HFF-Myc (cell line): ENCODE data around the gene MIA3.
A peak's percentile ranks its signal among the peaks of the same experiment; 100 is the strongest.

Source experiments
- DNase-seq: peaks from one replicate; pipeline ENCODE4 v3.0.0-alpha.2; 2011; ENCODE audit warnings: low read depth; ENCODE audit errors: extremely low read depth
- H3K4me3 ChIP-seq: replicated peaks from 2 replicates; pipeline ENCODE4 v1.5.1; 2011; ENCODE audit warnings: low read depth, mild to moderate bottlenecking, control low read depth, low read length
- CTCF ChIP-seq: IDR thresholded peaks from 2 replicates; pipeline ENCODE4 v1.5.1; 2012; ENCODE audit warnings: mild to moderate bottlenecking, low read depth, low read length, control low read depth; ENCODE audit errors: missing control alignments

The MIA3 gene

DNA sequence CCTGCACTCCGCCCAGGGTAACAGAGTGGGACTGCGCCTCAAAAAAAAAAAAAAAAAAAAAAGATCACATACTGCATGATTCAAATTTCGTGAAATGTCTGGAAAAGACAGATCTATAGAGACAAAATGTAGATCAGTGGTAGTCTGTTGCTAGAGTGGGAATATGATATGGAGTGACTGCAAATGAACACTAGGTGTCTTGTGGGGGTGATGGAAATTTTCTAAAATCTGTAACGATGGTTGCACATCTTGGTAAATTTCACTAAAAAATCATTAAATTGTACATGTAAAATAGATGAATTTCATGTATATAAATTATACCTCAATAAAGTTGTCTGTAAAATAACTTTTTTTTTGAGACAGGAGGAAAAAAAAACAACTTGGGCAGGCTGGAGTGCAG, 88.9 kb downstream of the MIA3 start:
- H3K4me3 ChIP-seq, result no peak overlapping the region
- no peak for TF ChIP-seq CTCF
- DNase-seq, result no peak

GRCh38 chr1:222709700-222710153, 91.8 kb downstream of the MIA3 start:
- no peak overlapping the region for H3K4me3 ChIP-seq
- TF ChIP-seq CTCF, result no peak

GRCh38 chr1:222711319-222712252, 93.7 kb downstream of the MIA3 start:
- no peak for TF ChIP-seq CTCF
- H3K4me3 ChIP-seq, result peak overlapping the region; percentile 100
- peak; percentile 40 for DNase-seq

More at GRCh38 chr1:222709700-222710153, 91.8 kb downstream of the MIA3 start:
- no peak for DNase-seq

DNA sequence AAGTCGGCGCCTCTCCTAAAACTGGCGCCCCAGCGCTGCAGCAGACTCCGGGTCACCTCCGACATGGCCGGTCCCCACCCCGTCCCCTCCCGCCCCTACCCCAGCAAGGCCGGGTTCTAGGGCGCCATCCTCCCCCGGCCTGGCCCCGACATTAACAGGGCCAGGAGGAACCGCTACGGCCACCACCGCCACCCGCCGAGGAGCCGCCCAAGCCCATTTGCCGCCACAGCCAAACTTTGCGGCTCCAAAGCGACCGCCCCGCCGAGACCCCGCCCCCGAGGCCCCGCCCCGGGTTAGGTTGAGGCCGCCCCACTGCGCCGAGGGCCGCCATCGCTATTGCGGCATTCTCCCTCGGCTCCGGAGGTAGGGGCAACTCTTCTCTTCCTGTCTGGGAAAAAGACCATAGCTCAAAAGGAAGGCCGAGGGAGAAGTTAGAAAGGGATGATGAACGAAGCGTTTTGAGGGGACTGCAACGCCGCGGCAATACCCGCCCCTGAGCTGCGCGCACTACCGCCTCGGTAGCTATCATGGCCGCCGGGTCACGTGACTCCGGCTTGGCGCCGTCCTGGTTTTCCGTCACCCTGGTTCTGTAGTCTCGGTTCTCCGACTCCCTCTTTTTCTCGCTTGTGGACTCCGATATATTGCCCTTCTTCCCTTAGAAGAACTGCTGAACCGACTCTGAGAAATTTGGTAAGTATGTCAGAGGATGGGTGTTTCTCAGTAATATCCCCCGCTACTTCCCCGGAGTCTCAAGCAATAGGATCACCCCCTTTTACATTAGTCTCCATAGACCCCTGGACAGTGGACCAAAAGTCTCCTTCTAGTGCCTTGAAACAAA, 94.6 kb downstream of the MIA3 start, which contains the start of the genes AIDA and BROX:
Gene AIDA, minus strand, starts transcription at position 239 of the 838 bp plus-strand sequence. Its CDS starts 174 bp downstream, at position 65.
Gene BROX, plus strand, starts transcription at position 312 of the 838 bp plus-strand sequence. CDS start 3,136 bp downstream, outside the sequence.
- peak within 1 kb of the TSS; percentile 100 for H3K4me3 ChIP-seq
- peak; percentile 39 for DNase-seq
- no peak for TF ChIP-seq CTCF

DNA sequence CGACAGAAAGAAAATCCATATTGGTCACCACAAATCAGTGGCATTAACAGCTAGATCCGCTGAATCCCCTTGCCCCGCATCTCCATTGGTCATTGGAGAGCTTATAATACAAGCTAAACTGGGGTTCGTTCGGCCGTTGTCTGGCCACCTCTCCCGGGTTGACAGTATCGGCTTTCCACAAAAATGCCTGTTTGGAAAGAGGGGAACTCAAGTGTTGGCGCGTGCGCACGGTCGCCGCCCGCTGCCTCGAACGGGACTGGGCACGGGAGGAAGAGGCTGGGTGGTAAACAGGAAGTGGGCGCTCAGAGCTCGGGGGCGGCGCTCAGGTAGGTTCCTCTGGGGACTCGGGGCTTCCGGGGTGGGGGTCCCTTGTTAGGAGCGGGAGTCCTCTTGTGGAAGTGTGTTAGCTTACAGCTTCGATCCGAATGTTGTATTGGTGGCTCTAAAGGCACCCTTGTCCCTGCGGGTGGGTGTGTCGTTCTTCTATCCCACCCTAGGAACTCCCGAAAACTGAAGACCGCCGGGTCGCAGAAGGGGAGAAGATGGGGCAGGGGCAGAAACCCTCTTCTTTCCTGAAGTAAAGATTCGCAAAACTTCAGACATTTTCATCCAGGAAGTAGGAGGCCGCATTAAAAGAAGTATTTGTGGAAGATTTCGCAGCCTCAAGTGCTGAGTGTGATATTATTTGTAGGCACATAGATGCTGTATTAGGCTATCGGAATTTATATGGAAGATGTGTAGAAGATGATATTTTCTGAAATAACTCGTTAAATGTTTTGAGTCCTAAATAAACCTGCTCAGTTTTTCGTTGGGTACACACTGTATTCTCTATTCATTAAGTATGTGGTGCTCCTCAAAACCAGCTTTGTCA, 95.4 kb downstream of the MIA3 start:
- H3K4me3 ChIP-seq, result peak overlapping the region; percentile 100
- no peak for TF ChIP-seq CTCF
- DNase-seq, result peak; percentile 73

DNA sequence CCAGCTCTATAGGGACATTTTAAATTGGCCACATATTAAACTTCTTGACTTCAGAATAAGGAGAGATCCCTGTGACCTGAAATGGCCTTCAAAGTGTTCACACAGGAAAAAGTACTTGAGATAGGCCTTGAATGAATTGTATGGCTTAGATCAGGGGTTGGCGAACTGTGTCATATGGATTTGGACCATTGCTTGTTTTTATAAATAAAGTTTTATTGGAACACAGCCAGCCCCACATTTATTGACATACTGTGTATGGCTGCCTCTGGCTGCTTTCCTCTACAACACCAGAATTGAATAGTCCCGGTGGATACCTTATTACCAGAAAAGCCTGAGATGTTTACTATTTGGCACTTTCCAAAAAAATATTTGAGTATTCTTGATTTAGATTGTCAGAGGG, 98.5 kb downstream of the MIA3 start:
- no peak for DNase-seq
- no peak for TF ChIP-seq CTCF
- no peak overlapping the region for H3K4me3 ChIP-seq
